Endothelial cell of umbilical vein (primary cell): ENCODE results near the gene ZNF488.

Experiments used
- CTCF ChIP-seq, 2 donors: IDR thresholded peaks; 1 replicate in 1 of 2; 2 replicates in 1 of 2; pipeline ENCODE4 v1.5.1; 2011; ENCODE audit warnings: low read length in 2 of 2, mild to moderate bottlenecking in 2 of 2, moderate library complexity in 2 of 2, control low read depth in 1 of 2, inconsistent platforms in 1 of 2, low read depth in 1 of 2; ENCODE audit not compliant: insufficient read depth in 1 of 2; ENCODE audit errors: extremely low read depth in 1 of 2
- EZH2 ChIP-seq: IDR thresholded peaks from 2 replicates; pipeline ENCODE4 v1.6.1; 2012; ENCODE audit warnings: borderline replicate concordance, low read depth, mild to moderate bottlenecking, moderate library complexity, low read length, inconsistent platforms; ENCODE audit not compliant: severe bottlenecking
- GATA2 ChIP-seq: IDR thresholded peaks from 2 replicates; pipeline ENCODE4 v1.7.0; 2011; ENCODE audit warnings: low read depth, mild to moderate bottlenecking, moderate library complexity, mixed read lengths, low read length; ENCODE audit not compliant: insufficient read length, insufficient read depth
- JUN ChIP-seq: IDR thresholded peaks from 2 replicates; pipeline ENCODE4 v1.6.1; 2011; ENCODE audit warnings: borderline replicate concordance, low read depth; ENCODE audit not compliant: insufficient read length, insufficient read depth
- MYC ChIP-seq: IDR thresholded peaks from one replicate; pipeline ENCODE4 v1.6.1; 2011; ENCODE audit warnings: mild to moderate bottlenecking, low read depth, low read length
- POLR2A ChIP-seq: IDR thresholded peaks from 2 replicates; pipeline ENCODE4 v1.6.1; 2012; ENCODE audit warnings: low read depth, mild to moderate bottlenecking, control low read depth, low read length
- POLR2AphosphoS5 ChIP-seq: IDR thresholded peaks from 2 replicates; pipeline ENCODE4 v1.6.1; 2012; ENCODE audit warnings: low read depth, mild to moderate bottlenecking, control low read depth, low read length, moderate library complexity; ENCODE audit not compliant: insufficient read depth

DNA sequence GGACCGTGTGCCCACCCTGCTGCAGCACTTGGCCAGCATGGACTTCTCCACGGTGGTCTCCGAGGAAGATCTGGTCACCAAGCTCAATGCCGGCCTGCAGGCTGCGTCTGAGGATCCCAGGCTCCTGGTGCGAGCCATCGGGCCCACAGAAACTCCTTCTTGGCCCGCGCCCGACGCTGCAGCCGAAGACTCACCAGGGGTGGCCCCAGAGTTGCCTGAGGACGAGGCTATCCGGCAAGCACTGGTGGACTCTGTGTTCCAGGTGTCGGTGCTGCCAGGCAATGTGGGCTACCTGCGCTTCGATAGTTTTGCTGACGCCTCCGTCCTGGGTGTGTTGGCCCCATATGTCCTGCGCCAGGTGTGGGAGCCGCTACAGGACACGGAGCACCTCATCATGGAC is 34.6 kb downstream of the ZNF488 start:
- TF ChIP-seq CTCF (IDR thresholded peaks at IDR 0.05; ENCODE audit: extremely low read depth in 1 of 2, insufficient read depth in 1 of 2, low read depth in 1 of 2, low read length in 2 of 2) (no peak), POLR2A (no peak), EZH2 (no peak), MYC (no peak), POLR2AphosphoS5 (no peak), JUN (no peak), GATA2 (no peak)
